GM12878 (cell line): ENCODE results near the gene FBXO8. TPM values are rescaled to one million over a fixed set of nuclear protein-coding genes. Genes with fewer than 3 reads are reported as not detected.

Experiments used
- ATAC-seq: fragments of 200-7000 bp; cut with Tn5 transposase; 3 replicates; pipeline ENCODE4 v1.9.1; 2020; ENCODE audit warnings: mild to moderate bottlenecking, moderate library complexity
- BruUV-seq: library from RNA; stranded (reverse); fragments of 400-500 nt; replicated peaks from 2 replicates; lab custom pipeline; 2021; lab: Mats Ljungman, UMichigan
- CTCF ChIA-PET: fragments of 300-600 bp; sonication (Branson Sonifier 250); formaldehyde crosslinking; extraction: SDS; loops from one replicate; lab custom pipeline; 2021; ENCODE audit warnings: inconsistent platforms; lab: Yijun Ruan, JAX
- POLR2A ChIA-PET: fragments of 350-600 bp; formaldehyde crosslinking; extraction: SDS; loops from one replicate; lab custom pipeline; 2021; ENCODE audit warnings: inconsistent platforms; lab: Charles Lee
- RAD21 ChIA-PET: fragments of 300-600 bp; sonication (Branson Sonifier 250); formaldehyde crosslinking; loops from one replicate; lab custom pipeline; 2023; ENCODE audit warnings: antibody characterized with exemption; ENCODE audit not compliant: unreplicated experiment; lab: Charles Lee
- SMC1A ChIA-PET: fragments of 300-600 bp; sonication (Branson Sonifier 250); formaldehyde crosslinking; loops from one replicate; lab custom pipeline; 2023; ENCODE audit not compliant: unreplicated experiment, uncharacterized antibody; lab: Charles Lee
- DNase-seq: peaks from one replicate; pipeline ENCODE4 v3.0.0-alpha.2; 2011; ENCODE audit warnings: low read depth, low spot score
- FAIRE-seq: peaks from 3 replicates; lab custom pipeline; 2011; peaks lifted over from hg19 to GRCh38; lab: Jason Lieb, UNC
- H2AFZ ChIP-seq: 2 replicates; pipeline ENCODE4 v1.6.0; 2011; ENCODE audit warnings: low read depth, low read length, control low read depth; ENCODE audit not compliant: control insufficient read depth
- H3K27ac ChIP-seq: 2 replicates; pipeline ENCODE4 v1.5.1; 2011; ENCODE audit warnings: control low read depth; ENCODE audit not compliant: control insufficient read depth, insufficient read depth
- H3K27me3 ChIP-seq, 2 experiments: replicated peaks in 1 of 2; 2 replicates each; pipeline versions ENCODE4 v1.6.0 to v1.6.1; 2011; ENCODE audit warnings: low read length in 1 of 2; ENCODE audit not compliant: control insufficient read depth in 2 of 2, insufficient read depth in 2 of 2
- H3K36me3 ChIP-seq, 2 experiments: 2 replicates each; pipeline ENCODE4 v1.5.1; 2011; ENCODE audit warnings: low read length in 1 of 2; ENCODE audit not compliant: control insufficient read depth in 2 of 2, insufficient read depth in 2 of 2
- H3K4me1 ChIP-seq: 2 replicates; pipeline ENCODE4 v1.6.1; 2011; ENCODE audit warnings: mild to moderate bottlenecking, low read length, moderate library complexity, mixed read lengths; ENCODE audit not compliant: control insufficient read depth, insufficient read depth
- H3K4me2 ChIP-seq: 2 replicates; pipeline ENCODE4 v1.6.0; 2011; ENCODE audit warnings: control low read depth; ENCODE audit not compliant: control insufficient read depth, insufficient read depth
- H3K4me3 ChIP-seq: fragments of 200-600 bp; sonication (generic); 2 replicates; pipeline ENCODE4 v1.5.1; 2016
- H3K79me2 ChIP-seq: 2 replicates; pipeline ENCODE4 v1.6.0; 2011; ENCODE audit warnings: low read length; ENCODE audit not compliant: control insufficient read depth, insufficient read depth
- H3K9ac ChIP-seq: 2 replicates; pipeline ENCODE4 v1.8.0; 2011; ENCODE audit warnings: low read length, control low read depth, mixed read lengths; ENCODE audit not compliant: control insufficient read depth, insufficient read depth
- H3K9me3 ChIP-seq: replicated peaks from 3 replicates; pipeline ENCODE4 v1.5.1; 2011; ENCODE audit warnings: mild to moderate bottlenecking, low read length; ENCODE audit not compliant: control insufficient read depth, insufficient read depth
- H4K20me1 ChIP-seq: 2 replicates; pipeline ENCODE4 v1.6.0; 2011; ENCODE audit not compliant: control insufficient read depth, insufficient read depth
- ATF7 ChIP-seq: fragments of 450-650 bp; IDR thresholded peaks from 2 replicates; pipeline ENCODE4 v1.6.1; 2016; ENCODE audit warnings: low read depth, mild to moderate bottlenecking
- BHLHE40 ChIP-seq, 2 experiments: fragments of 450-650 bp in 1 of 2; IDR thresholded peaks; 2 replicates each; pipeline ENCODE4 v1.6.1; 2011 to 2017; ENCODE audit warnings: low read depth in 2 of 2, borderline replicate concordance in 1 of 2, improper control_type of control experiment in 1 of 2, low read length in 1 of 2, mild to moderate bottlenecking in 1 of 2
- MYB ChIP-seq: fragments of 150-350 bp; IDR thresholded peaks from 2 replicates; pipeline ENCODE4 v1.6.1; 2014; ENCODE audit warnings: mild to moderate bottlenecking, low read depth, low read length, borderline replicate concordance
- NR2C2 ChIP-seq: IDR thresholded peaks from 2 replicates; pipeline ENCODE4 v1.6.1; 2011; ENCODE audit warnings: borderline replicate concordance, low read depth; ENCODE audit not compliant: control insufficient read depth, insufficient read length
- SUPT20H ChIP-seq: IDR thresholded peaks from 2 replicates; pipeline ENCODE4 v1.6.1; 2011; ENCODE audit warnings: low read depth, mild to moderate bottlenecking, low read length, moderate library complexity, borderline replicate concordance; ENCODE audit not compliant: control insufficient read depth
- WGBS: methylation state at CpG from one replicate; pipeline ENCODE4 v1.1.6; 2016; ENCODE audit warnings: low lambda C conversion rate; ENCODE audit not compliant: insufficient replicate concordance, insufficient coverage; ENCODE audit errors: missing lambda C conversion rate; 5-methylcytosine and 5-hydroxymethylcytosine counted together
- in situ Hi-C: fragments of 300-500 bp; cut with MboI; formaldehyde crosslinking; loops from 9 replicates; pipeline ENCODE4 v1.14.3; 2018; ENCODE audit warnings: mixed read lengths
- intact Hi-C: fragments of 100-400 bp; cut with micrococcal nuclease; formaldehyde crosslinking; loops from one replicate; pipeline ENCODE4 v1.14.2; 2022; ENCODE audit not compliant: unreplicated experiment
- polyA plus RNA-seq, 11 experiments: library from polyadenylated mRNA; depleted of rRNA in 4 of 11; unstranded in 6 of 11; stranded (reverse) in 5 of 11; fragments of >200 nt; fragmentation: Nextera tagmentation in 4 of 11; fragmentation: Illumina TruSeq in 1 of 11; extraction: Ambion mirVana in 4 of 11; extraction: Trizol in 1 of 11; gene quantifications; 1 replicate in 1 of 11; 2 replicates in 10 of 11; pipeline versions ENCODE4 v1.2.1 to v1.2.3, GENCODE V29; 2011 to 2016; ENCODE audit warnings: inconsistent platforms in 2 of 11, missing spikeins in 2 of 11, low read depth in 1 of 11
- total RNA-seq, 4 experiments: library from RNA; depleted of rRNA in 3 of 4; stranded (reverse); fragments of >200 nt in 3 of 4; fragmentation: Illumina TruSeq in 1 of 4; extraction: Trizol in 1 of 4; gene quantifications; 2 replicates each; pipeline versions ENCODE4 v1.2.1 to v1.2.3, GENCODE V29; 2013 to 2021
- TF ChIP-seq, protein P1 (sequence below): fragments of 450-650 bp; conservative IDR thresholded peaks from 2 replicates; pipeline ENCODE4 v1.6.1; 2017; ENCODE audit warnings: mild to moderate bottlenecking, moderate library complexity
- TF ChIP-seq, protein P2 (sequence below): IDR thresholded peaks from 2 replicates; pipeline ENCODE4 v1.6.1; 2012; ENCODE audit warnings: mild to moderate bottlenecking, low read depth, low read length
- TF ChIP-seq, protein P3 (sequence below): IDR thresholded peaks from 2 replicates; pipeline ENCODE4 v1.6.1; 2011; ENCODE audit warnings: low read depth, mild to moderate bottlenecking, low read length, moderate library complexity, borderline replicate concordance; ENCODE audit errors: extremely low read depth
- TF ChIP-seq, protein P4 (sequence below): fragments of 150-350 bp; IDR thresholded peaks from 2 replicates; pipeline ENCODE4 v1.6.1; 2016; ENCODE audit warnings: low read depth, low read length

The FBXO8 gene
- total and polyA plus RNA-seq, 10 of the 15 experiments (the other 5 are each of a cell fraction or from before 2014, with no cell fraction given), result 11.3 to 38.1 (median 16.8) TPM

DNA sequence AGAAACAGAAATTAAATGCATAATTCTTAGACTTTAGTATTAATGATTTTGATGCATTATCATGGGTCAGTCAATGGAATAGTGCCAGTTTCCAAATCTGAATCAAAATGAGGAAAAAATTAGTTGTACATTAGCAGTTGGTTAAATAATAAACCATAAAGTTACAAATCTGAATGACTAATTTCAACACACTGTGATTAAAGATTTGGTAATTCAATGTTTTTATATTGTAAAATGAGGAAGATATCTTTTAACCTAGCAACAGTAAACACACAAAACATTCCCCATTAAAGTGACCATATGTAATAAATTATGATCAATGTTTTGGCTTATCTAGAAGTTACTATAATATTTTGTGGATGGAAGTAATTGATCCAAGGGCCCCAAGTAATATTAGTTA lies 1.6 kb downstream of the FBXO8 start (continued):
- TF ChIP-seq, protein P1, sequence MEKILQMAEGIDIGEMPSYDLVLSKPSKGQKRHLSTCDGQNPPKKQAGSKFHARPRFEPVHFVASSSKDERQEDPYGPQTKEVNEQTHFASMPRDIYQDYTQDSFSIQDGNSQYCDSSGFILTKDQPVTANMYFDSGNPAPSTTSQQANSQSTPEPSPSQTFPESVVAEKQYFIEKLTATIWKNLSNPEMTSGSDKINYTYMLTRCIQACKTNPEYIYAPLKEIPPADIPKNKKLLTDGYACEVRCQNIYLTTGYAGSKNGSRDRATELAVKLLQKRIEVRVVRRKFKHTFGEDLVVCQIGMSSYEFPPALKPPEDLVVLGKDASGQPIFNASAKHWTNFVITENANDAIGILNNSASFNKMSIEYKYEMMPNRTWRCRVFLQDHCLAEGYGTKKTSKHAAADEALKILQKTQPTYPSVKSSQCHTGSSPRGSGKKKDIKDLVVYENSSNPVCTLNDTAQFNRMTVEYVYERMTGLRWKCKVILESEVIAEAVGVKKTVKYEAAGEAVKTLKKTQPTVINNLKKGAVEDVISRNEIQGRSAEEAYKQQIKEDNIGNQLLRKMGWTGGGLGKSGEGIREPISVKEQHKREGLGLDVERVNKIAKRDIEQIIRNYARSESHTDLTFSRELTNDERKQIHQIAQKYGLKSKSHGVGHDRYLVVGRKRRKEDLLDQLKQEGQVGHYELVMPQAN, result no peak
- TF ChIP-seq SUPT20H, result no peak
- TF ChIP-seq, all 136 proteins: peak for 0

DNA sequence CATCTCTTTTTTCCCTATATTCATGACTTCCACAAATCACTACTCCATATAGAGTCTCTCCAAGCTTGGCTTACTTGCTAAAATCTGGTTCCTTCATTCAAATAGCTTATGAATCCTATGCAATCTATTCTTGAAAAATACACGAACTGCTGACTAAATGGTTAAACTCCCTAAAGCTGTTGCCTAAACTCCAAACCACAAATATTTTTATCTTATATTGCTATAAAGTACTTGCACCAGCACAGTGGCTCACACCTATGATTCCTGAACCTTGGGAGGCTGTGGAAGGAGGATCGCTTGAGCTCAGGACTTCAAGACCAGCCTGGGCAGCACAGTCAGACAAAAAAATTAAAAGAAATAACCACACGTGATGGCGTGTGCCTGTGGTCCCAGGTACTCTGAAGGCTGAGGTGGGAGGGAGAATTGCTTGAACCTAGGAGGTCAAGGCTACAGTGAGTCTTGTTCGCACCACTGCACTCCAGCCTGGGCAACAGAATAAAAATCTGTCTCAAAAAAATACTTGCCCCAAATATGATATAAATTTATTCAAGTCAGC lies 2.2 kb downstream of the FBXO8 start:
- Histone ChIP-seq H3K4me1 (peaks cover 7% of the 10 kb centered on the region; the same call in 1 of the 2 replicates), H3K4me3 (no peak overlapping the region; the same call in 1 of the 2 replicates), H4K20me1 (no peaks in the 10 kb centered on the region), H3K4me2 (0 out of 2 replicates have a peak overlapping the region, but pooled peaks have one; percentile 61), H3K79me2 (peaks cover 58% of the 10 kb centered on the region), H3K27me3 (no peaks in the 10 kb centered on the region), H2AFZ (no peak overlapping the region), H3K36me3 (no peaks in the 10 kb centered on the region), H3K9me3 (peaks cover 4% of the 10 kb centered on the region; the same call in 2 of the 3 replicates), H3K27ac (no peak overlapping the region), H3K9ac (no peak overlapping the region)
- CTCF ChIA-PET, result interaction anchor here (0.5 to 1.5 kb wide), 3 partner anchors 14 to 1121 kb away, joined by 3 to 4 read pairs (median 3); no protein-coding TSS in a partner anchor
- RAD21 ChIA-PET, result interaction anchor here (1.2 kb wide), 1 partner anchor 15 kb away, joined by 5 read pairs; no protein-coding TSS in a partner anchor
- POLR2A ChIA-PET, result interaction anchor here (2.9 to 4.0 kb wide), 2 partner anchors 15 to 21 kb away, joined by 9 to 21 read pairs; no protein-coding TSS in a partner anchor
- SMC1A ChIA-PET, result interaction anchor here (1.5 to 2.3 kb wide), 5 partner anchors 15 to 42 kb away, joined by 3 to 20 read pairs (median 4); no protein-coding TSS in a partner anchor
- WGBS, result 86% methylated on average over 5 of the region's 5 CpGs
- FAIRE-seq (no peak), ATAC-seq (no peak), DNase-seq (no peak)
- BruUV-seq, result no TSS peak
- in situ Hi-C loops (loop anchor here (10.0 kb wide), 1 partner anchor 644 kb away; no protein-coding TSS in a partner anchor), intact Hi-C loops (loop anchor here (5.0 kb wide), 1 partner anchor 909 kb away; the partner anchor contains the start of gene SAP30)
- TF ChIP-seq NR2C2 (no peak), ATF7 (no peak), MYB (no peak), BHLHE40 (IDR thresholded peaks at IDR 0.05; ENCODE audit: borderline replicate concordance in 1 of 2, low read depth in 2 of 2, low read length in 1 of 2) (no peak)
- TF ChIP-seq, protein P2, sequence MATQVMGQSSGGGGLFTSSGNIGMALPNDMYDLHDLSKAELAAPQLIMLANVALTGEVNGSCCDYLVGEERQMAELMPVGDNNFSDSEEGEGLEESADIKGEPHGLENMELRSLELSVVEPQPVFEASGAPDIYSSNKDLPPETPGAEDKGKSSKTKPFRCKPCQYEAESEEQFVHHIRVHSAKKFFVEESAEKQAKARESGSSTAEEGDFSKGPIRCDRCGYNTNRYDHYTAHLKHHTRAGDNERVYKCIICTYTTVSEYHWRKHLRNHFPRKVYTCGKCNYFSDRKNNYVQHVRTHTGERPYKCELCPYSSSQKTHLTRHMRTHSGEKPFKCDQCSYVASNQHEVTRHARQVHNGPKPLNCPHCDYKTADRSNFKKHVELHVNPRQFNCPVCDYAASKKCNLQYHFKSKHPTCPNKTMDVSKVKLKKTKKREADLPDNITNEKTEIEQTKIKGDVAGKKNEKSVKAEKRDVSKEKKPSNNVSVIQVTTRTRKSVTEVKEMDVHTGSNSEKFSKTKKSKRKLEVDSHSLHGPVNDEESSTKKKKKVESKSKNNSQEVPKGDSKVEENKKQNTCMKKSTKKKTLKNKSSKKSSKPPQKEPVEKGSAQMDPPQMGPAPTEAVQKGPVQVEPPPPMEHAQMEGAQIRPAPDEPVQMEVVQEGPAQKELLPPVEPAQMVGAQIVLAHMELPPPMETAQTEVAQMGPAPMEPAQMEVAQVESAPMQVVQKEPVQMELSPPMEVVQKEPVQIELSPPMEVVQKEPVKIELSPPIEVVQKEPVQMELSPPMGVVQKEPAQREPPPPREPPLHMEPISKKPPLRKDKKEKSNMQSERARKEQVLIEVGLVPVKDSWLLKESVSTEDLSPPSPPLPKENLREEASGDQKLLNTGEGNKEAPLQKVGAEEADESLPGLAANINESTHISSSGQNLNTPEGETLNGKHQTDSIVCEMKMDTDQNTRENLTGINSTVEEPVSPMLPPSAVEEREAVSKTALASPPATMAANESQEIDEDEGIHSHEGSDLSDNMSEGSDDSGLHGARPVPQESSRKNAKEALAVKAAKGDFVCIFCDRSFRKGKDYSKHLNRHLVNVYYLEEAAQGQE, result no peak
- TF ChIP-seq, protein P3, sequence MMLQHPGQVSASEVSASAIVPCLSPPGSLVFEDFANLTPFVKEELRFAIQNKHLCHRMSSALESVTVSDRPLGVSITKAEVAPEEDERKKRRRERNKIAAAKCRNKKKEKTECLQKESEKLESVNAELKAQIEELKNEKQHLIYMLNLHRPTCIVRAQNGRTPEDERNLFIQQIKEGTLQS, result no peak
- TF ChIP-seq, protein P4, sequence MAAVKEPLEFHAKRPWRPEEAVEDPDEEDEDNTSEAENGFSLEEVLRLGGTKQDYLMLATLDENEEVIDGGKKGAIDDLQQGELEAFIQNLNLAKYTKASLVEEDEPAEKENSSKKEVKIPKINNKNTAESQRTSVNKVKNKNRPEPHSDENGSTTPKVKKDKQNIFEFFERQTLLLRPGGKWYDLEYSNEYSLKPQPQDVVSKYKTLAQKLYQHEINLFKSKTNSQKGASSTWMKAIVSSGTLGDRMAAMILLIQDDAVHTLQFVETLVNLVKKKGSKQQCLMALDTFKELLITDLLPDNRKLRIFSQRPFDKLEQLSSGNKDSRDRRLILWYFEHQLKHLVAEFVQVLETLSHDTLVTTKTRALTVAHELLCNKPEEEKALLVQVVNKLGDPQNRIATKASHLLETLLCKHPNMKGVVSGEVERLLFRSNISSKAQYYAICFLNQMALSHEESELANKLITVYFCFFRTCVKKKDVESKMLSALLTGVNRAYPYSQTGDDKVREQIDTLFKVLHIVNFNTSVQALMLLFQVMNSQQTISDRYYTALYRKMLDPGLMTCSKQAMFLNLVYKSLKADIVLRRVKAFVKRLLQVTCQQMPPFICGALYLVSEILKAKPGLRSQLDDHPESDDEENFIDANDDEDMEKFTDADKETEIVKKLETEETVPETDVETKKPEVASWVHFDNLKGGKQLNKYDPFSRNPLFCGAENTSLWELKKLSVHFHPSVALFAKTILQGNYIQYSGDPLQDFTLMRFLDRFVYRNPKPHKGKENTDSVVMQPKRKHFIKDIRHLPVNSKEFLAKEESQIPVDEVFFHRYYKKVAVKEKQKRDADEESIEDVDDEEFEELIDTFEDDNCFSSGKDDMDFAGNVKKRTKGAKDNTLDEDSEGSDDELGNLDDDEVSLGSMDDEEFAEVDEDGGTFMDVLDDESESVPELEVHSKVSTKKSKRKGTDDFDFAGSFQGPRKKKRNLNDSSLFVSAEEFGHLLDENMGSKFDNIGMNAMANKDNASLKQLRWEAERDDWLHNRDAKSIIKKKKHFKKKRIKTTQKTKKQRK, result no peak
